ENCODE results near the gene GCNA.
"Not testable (repeated sequence)": the region's sequence is repeated elsewhere in the genome, so short reads cannot be mapped to it uniquely, and the experiment has no call there.

The GCNA gene

GRCh38 chrX:71659959-71660358 is 81.7 kb downstream of the GCNA start:
- H3K4me3 ChIP-seq (ENCODE audit: severe bottlenecking): no peak overlapping the region
- ATAC-seq (ENCODE audit: low read depth) (no peak), DNase-seq (ENCODE audit: low spot score) (no peak)
- H3K9me3 ChIP-seq (ENCODE audit: severe bottlenecking): no peaks in the 10 kb centered on the region
- no peaks in the 10 kb centered on the region for H3K27me3 ChIP-seq (ENCODE audit: insufficient read depth, poor library complexity, severe bottlenecking)
- H3K4me1 ChIP-seq (ENCODE audit: insufficient read depth, poor library complexity, severe bottlenecking): no peaks in the 10 kb centered on the region
- no peak for TF ChIP-seq CTCF (IDR thresholded peaks at IDR 0.05; ENCODE audit: poor library complexity, severe bottlenecking)
- H3K36me3 ChIP-seq (ENCODE audit: low read depth): no peaks in the 10 kb centered on the region
- no peak overlapping the region for H3K27ac ChIP-seq (ENCODE audit: poor library complexity, severe bottlenecking)

GRCh38 chrX:71660562-71661416 is 82.6 kb downstream of the GCNA start:
- no peak overlapping the region for H3K4me3 ChIP-seq (ENCODE audit: severe bottlenecking)
- H3K27ac ChIP-seq (ENCODE audit: poor library complexity, severe bottlenecking): no peak overlapping the region
- DNase-seq (ENCODE audit: low spot score) (no peak), ATAC-seq (ENCODE audit: low read depth) (no peak)
- no peaks in the 10 kb centered on the region for H3K27me3 ChIP-seq (ENCODE audit: insufficient read depth, poor library complexity, severe bottlenecking)
- H3K9me3 ChIP-seq (ENCODE audit: severe bottlenecking): no peaks in the 10 kb centered on the region
- H3K4me1 ChIP-seq (ENCODE audit: insufficient read depth, poor library complexity, severe bottlenecking): no peaks in the 10 kb centered on the region
- no peak for TF ChIP-seq CTCF (IDR thresholded peaks at IDR 0.05; ENCODE audit: poor library complexity, severe bottlenecking)
- H3K36me3 ChIP-seq (ENCODE audit: low read depth): no peaks in the 10 kb centered on the region

- no peaks in the 10 kb centered on the region for H3K9me3 ChIP-seq (ENCODE audit: severe bottlenecking)
- no peak for TF ChIP-seq CTCF (IDR thresholded peaks at IDR 0.05; ENCODE audit: poor library complexity, severe bottlenecking)
- ATAC-seq (ENCODE audit: low read depth) (no peak), DNase-seq (ENCODE audit: low spot score) (no peak)
- H3K4me1 ChIP-seq (ENCODE audit: insufficient read depth, poor library complexity, severe bottlenecking): no peaks in the 10 kb centered on the region
- no peaks in the 10 kb centered on the region for H3K27me3 ChIP-seq (ENCODE audit: insufficient read depth, poor library complexity, severe bottlenecking)
- no peaks in the 10 kb centered on the region for H3K36me3 ChIP-seq (ENCODE audit: low read depth)
- H3K4me3 ChIP-seq (ENCODE audit: severe bottlenecking): no peak overlapping the region
- no peak overlapping the region for H3K27ac ChIP-seq (ENCODE audit: poor library complexity, severe bottlenecking)
Measured at GRCh38 chrX:71661919-71662318, 83.7 kb downstream of the GCNA start.

- ATAC-seq (ENCODE audit: low read depth); H3K4me3 ChIP-seq (ENCODE audit: severe bottlenecking); H3K27me3 ChIP-seq (ENCODE audit: insufficient read depth, poor library complexity, severe bottlenecking); H3K27ac ChIP-seq (ENCODE audit: poor library complexity, severe bottlenecking); H3K36me3 ChIP-seq (ENCODE audit: low read depth); DNase-seq (ENCODE audit: low spot score); H3K4me1 ChIP-seq (ENCODE audit: insufficient read depth, poor library complexity, severe bottlenecking); H3K9me3 ChIP-seq (ENCODE audit: severe bottlenecking): not testable (repeated sequence)
Measured at GRCh38 chrX:71662654-71663053, 84.4 kb downstream of the GCNA start.

Measured in RWPE2 (cell line).